Measurements from ENCODE around the gene SH3BP5.

- TF ChIP-seq CTCF (conservative IDR thresholded peaks at IDR 0.05; ENCODE audit: low read length) (no peak), EZH2phosphoT487 (IDR thresholded peaks at IDR 0.05; ENCODE audit: borderline replicate concordance, low read depth, low read length) (no peak)
Measured at GRCh38 chr3:15307580-15307979, 24.8 kb downstream of the SH3BP5 start.
